ENCODE results near the gene NLRP3.
A peak's percentile ranks its signal among the peaks of the same experiment; 100 is the strongest.
"Not testable (repeated sequence)": the region's sequence is repeated elsewhere in the genome, so short reads cannot be mapped to it uniquely, and the experiment has no call there.

Gene NLRP3

DNA sequence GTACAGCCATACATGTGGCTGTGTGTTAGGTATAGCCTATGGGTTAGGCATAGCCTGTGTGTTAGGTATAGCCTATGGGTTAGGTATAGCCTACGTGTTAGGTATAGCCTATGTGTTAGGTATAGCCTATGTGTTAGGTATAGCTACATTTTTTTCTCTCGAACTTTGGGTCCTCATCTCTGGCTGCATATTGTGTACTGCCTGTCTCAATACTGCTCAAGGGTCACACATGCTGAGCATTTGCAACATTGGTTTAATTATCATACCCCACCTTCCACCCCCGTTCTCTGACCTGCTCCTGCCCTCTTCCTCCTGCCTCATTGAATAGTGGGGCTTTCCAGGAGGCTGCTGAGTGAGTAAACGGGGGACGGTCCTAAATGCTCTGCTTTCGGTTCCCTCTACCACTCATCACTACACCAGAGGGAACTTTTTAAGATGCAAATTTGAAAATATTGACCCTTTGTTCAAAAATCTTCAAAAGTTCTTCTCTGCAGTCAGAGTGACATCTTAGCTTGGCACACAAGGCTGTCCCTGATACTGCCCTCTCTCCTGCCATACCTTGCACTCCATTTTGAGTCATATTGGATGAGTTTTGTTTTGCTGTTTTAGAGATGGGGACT is 24.1 kb downstream of the NLRP3 start:
- no peak for DNase-seq

DNA sequence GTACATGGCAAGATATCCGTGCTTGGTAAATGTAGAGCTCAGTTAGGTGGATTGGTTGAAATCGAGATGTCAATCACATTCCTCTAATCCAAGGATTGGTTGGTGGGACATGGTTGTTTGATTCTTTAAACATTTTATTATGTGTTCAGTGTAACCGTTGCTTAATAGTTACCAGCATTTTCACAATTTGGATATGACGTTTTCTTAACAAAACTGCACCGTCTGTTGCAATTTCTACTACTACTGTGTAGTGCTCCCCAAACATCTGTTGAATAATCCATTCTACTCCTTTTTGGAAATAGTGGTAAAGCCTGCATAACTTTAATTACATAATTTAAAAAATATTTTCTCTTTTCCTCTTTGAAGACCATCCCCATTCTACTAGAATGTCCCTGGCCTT is 25.6 kb downstream of the NLRP3 start:
- no peak for DNase-seq

DNA sequence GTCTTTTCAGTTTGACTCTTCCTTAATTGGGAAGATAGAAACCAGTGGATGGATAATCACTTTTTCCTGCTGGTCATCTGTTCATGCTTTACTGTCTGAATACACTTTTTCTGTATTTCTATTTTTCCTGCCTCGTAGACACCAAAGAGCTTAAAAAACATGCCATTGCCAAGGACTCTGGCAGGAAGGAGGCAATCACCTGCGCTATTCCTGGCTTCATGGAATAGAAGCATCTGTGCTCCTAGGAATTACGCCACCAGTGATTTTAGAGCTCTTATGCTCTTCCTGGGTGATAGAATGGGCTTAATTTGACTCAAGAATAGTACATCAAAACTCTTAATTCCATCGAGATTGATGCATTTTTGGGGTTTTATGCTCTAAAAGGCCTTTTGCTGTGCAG is 26.2 kb downstream of the NLRP3 start:
- no peak for DNase-seq

DNA sequence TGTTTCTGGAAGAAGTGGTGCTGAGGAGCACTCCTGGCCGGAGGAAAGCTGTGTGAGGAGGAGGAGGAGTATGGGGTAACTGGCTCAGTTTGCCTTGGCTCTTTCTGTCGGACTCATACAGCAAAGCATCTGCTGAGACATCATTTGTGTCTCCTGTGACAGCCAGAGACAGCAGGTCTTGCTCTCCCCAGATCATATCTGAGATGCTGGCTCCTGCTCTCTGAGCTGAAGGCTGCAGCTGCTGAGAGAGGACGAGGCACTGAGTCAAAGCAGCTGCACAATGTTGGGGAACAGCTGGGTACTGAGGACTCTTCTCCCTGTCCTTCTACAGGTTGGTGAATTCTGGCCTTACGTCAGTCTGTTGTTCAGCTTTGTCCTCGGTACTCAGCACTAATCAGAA is 27.7 kb downstream of the NLRP3 start:
- DNase-seq = no peak

DNA sequence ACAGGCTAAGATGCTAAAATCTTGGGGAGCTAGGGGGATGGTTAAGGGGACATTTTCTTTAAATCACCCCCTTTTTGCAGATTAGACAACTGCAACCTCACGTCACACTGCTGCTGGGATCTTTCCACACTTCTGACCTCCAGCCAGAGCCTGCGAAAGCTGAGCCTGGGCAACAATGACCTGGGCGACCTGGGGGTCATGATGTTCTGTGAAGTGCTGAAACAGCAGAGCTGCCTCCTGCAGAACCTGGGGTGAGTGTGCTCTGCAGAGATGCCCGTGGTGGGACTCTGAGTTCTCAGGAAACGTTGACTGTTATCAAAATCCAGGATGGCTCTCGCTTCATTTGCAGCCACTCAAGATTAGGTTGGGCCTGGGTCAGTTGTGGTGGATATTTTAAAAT is 28.6 kb downstream of the NLRP3 start:
- DNase-seq = no peak

DNA sequence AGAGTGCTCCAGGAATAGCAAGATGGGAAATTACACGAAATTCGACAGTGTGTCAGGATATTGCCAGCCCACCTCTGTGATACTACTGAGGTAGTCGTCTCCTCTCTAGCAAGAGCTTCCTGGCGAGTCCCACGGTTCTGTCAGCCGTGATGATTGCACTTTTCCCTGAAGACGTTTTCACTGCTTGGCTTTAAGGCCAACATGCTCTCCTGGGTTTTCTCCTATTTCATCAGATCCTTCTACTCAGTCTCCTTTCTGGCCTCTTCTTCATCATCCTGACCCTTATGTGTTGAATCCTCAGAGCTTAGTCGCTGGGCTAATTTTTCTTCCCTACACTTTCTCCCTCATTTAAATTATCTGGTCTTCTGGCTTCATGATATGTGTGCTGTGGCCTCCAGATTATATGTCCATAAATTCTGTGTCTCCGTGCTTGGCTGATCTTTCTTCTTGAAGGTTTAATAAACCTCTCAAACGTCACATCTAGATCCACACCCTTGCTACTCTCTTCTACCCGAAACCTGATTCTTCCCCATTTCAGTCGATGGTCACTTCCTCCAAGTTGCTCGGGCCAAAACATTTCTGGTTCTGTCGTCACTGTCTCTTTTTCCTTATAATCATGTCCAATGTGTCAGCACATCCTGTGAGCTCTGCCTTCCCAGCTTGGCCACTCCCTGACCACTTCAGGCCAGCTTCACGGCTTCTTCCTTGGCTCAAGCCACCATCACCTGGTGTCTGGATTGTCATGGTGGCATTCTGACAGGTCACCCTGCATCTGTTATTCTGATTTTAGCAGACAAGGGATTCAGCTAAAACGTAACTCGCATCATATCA is 29.8 kb downstream of the NLRP3 start:
- no peak for DNase-seq

DNA sequence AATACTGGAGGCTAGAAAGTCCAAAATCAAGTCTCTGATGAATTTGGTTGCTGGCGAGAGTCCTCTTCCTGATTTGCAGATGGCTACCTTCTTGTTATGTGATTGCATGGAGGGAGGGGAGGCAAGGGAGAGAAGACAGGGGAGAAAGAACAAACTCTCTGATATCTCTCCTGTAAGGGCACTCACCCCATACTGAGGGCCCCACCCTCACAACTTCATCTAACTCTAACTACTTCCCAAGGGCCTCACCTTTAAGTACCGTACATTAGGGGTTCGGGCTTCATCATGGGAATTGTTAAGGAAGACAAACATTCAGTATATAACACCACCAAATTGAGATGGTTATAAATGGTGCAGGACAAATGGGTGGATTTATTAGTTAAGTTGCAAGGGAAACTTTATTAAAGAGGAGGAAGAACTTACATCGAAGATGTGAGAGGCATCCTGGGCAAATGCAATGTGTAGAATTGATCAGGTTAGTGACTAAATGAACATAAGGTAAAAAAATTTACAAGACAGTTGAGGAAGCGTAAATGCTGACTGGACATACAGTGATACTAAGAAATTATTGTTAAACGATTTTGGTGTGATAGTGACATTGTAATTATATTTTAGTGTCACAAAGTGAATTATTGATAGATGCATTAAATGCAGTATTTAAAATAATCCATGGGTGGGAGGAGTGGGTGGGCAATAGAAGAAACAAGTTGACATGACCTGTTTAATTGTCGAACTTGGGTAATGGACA is 31.4 kb downstream of the NLRP3 start:
- DNase-seq = no peak

DNA sequence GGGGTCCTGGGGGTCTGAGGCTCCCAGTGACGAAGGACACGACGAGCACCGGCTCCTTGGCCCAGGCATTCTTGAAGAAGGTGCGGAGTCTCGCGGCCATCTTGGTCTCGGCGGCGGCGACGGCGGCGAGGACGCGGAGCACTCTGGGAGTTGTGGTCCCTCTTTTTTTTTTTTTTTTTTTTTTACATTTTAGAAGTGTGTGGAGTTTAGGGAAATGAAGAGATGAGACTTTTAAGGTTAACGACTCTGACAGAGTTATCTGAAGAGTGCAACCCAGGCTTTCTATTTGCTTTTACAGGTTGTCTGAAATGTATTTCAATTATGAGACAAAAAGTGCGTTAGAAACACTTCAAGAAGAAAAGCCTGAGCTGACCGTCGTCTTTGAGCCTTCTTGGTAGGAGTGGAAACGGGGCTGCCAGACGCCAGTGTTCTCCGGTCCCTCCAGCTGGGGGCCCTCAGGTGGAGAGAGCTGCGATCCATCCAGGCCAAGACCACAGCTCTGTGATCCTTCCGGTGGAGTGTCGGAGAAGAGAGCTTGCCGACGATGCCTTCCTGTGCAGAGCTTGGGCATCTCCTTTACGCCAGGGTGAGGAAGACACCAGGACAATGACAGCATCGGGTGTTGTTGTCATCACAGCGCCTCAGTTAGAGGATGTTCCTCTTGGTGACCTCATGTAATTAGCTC is 32.3 kb downstream of the NLRP3 start:
- no peak for DNase-seq

DNA sequence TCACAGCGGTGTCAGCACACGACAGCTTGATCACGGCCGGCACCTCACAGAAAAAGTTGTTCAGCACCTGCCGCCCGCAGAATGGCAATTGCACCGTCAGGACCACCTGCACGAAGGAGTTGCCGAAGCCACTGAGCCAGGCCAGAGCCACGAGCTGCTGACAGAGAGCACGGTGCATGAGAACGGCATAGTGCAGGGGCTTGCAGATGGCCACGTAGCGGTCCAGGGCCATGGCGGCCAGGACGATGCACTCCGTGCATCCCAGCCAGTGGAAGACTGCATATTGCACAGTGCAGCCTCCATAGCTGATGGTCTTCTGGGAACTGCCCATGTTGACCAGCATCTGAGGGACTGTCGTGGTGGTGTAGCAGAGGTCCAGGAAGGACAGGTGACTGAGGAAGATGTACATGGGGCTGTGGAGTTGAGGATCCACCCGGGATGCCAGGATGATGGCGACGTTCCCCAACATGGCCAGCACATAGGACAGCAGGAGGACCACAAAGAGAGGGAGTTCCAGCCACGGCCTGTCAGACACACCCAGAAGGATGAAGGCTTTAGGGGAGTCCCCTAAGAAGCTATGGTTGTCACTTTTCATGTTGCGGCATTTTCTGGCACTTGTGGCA is 35.5 kb downstream of the NLRP3 start:
- no peak for DNase-seq

DNA sequence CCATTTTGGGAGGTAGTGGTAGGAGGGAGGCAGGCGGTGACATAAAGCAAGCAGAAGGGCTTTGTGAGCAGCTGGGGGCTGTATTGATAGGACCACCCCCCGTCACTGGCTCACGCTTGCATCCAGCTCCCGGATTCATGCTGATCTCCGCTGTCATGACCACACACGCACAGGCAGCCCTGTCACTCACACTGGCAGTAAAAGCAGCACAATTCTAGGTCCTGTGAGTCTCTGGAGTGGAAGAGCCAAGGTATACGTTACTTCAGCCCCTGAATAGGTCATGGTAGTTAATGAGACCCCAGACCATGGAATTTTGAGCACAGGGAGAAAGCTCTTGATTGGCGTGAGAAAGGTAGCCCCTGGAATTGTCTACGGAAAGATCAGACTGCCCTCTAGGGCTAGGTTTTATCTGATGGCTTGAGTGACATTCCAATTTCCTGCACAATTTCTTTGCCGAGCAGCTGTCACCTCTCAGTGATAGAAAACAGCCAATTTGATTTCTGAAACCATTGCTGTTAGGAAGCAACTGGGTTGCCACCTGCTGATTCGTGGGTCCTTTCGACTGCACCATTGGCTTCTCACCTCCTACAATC is 36.6 kb downstream of the NLRP3 start:
- DNase-seq = no peak

DNA sequence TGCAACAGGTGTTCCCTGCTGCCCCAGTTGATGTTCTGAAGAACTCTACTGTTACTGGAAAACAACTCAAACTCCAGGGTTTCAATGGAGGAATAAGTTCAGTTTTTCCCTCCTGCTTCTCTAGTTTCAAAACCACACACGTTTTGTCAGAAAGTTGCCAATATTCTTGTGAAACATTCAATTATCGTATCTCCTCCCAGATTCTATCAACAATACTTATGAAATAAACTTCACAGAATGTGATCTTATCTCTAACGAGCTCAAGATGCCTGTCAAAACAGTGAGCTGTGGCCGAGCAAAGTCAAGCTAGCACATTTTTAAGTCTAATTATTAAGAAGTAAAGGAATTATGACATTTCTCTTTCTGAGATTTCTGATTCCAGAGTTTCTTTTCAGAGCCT is 37.3 kb downstream of the NLRP3 start:
- no peak for DNase-seq

DNA sequence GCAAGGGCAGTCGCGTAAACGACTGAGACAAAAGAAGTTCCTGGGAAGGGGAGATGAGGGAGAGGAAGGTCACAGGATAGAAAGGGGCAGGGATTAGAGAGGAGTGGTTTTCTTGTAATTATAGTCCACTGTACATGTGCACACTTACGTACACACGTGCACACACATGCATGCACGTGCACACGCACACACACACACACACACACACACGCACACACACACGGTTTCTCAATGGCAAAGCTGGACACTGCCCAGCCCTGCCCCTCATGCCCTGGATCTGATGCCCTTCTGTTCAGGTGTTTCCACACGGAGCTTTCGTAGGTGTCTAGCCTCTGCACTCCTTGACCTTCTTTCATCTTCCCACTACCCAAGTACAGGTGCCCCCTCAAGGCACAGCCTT is 38.0 kb downstream of the NLRP3 start:
- DNase-seq = no peak

DNA sequence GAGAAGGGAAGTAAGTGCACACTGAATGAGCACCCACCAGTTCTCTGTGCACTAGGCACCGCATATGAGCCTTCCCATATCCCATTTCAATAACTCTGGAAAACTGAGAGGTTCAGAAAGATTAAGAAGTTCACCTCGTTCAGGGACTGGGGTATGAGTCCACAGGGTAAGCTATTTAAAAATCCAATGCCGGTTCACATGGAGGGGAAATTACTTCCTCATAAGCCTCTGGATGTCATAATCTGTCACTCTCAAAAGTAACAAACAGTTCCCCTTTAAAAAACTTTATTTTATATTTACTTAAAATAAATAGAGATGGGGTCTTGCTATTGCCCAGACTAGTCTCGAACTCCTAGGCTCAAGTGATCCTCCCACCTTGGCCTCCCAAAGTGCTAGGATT is 40.0 kb downstream of the NLRP3 start:
- DNase-seq = no peak

DNA sequence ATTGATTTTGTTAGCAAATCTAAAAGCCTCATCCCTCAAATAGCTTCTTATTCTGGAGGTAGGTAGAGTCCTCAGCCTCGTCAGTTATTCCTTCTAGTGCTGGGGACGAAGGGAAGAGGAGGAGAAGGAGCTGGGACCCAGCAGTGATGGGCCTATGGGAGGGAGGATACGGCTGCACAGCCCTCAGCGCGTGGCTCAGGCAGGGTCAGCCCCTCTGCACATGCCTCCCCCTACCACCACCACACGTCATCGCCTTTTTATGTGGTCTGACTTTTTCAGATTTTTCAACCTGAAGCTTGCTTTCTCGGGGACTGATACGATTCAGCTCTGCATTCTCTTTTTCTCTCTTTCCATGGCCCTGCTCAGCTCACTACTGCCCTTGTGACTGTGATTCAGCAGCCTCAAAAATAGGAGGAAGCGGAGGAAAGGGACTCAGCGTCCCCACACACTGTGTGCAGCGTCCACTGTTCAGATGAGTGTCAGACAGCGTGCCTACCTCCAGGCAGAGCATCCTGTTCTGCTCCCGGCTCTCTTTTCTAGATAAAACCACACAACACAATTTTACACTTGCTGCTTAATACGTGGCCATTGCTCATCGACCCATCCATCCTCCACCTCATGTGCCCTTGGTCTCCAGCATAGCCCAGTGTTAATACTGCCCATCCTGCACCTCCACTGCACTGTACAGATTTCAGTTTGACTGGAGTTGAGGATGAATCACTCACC is 41.1 kb downstream of the NLRP3 start:
- no peak for DNase-seq

DNA sequence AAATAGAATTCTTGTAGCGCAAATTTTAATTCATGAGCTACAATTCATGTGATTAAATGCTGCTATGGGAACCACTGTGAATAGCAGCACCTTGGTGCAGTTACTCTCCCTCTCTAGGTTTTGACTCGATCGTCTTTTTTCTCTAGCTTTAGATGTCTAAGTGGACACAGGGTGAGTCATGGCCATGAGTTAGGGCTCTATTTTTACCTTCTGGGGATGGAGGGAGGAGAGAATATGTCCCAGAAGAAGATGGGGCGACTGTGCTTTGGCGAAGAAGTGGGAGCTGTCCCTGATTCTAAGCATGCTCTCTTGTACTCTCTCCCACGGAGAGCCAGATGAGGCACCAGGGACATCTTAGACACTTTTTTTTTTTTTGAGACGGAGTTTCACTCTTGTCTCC is 43.5 kb downstream of the NLRP3 start:
- DNase-seq = no peak

DNA sequence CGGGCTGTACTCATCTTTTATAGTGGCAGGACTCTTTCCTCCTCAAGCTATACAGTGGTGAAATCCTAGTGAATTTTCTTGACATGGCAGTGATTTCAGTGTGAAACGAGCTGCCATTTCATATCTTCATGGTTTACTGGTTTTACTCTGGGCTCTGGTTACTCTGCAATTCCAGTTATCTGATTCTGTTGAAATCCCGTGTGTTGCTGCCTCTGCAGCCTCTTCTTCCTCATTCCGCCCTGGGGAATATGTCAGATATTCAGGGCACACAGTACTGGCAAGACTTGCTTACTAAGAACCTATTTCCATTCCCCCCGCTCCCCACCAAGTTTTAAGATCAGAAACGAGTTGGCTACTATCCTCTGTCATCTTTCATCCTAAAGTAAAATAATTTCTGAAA is 49.8 kb downstream of the NLRP3 start:
- DNase-seq = no peak

DNA sequence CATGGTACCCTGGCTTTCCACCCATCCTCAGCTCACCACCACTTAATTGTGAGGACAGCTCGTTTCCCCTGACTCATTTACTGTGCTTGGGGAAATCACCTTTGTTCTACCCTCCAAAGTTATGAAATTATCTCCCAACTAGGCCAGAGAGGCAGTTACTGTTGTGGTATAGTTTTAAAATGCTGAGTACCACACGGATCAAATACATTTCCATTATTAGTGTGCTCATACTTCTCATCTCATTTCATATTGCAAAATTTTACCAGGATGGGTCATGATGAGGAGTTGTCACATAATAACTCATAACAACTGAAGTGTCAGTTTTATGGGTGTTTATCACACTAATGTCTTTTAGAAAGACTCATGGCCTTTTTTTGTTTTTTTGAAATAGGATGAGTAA is 51.2 kb downstream of the NLRP3 start:
- peak; percentile 9 for DNase-seq

DNA sequence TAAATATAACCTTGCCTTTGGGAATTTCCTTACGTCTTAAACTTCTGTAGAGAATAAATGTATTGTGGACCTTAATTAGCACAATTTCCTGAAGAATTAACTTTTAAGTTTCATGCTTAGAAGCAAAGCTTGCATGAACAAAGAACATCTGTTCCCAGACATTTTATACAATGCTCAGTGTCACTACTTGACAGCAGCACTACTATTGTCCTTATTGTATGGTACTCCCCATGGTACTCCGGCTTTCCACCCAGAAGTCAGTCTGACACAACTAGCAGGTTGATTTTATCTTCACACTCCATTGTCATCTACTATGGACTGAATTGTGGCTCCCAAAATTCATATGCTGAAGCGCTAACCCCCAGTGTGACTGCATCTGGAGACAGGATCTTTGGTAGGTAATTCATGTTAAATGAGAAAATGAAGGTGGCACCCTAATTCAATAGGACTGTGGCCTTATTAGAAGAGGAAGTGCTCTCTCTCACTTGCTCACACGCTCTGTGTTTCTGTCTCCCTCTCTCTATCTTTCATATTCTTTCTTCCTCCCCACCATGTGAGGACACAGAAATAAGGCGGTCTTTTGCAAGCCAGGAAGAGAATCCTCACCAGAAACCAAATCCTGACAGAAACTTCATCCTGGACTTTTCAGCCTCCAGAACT is 52.6 kb downstream of the NLRP3 start:
- DNase-seq = no peak

DNA sequence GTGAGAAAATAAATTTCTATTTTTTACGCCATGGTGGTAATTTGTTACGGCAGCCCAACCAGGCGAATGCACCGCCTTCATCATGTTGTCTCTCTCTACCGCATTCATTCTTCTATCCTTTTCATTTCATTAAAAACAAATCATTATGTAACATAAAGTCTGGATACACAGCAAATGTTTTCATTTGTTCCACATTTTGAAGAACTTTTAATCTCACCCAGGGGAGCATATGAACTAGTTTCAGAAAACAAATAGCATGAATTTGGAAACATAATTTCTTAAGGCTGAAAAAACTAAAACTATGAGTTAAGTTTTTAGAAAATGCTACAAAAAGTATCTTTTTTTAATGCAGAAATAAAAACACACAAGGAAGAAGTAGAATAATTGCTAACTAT is 53.2 kb downstream of the NLRP3 start:
- no peak for DNase-seq

DNA sequence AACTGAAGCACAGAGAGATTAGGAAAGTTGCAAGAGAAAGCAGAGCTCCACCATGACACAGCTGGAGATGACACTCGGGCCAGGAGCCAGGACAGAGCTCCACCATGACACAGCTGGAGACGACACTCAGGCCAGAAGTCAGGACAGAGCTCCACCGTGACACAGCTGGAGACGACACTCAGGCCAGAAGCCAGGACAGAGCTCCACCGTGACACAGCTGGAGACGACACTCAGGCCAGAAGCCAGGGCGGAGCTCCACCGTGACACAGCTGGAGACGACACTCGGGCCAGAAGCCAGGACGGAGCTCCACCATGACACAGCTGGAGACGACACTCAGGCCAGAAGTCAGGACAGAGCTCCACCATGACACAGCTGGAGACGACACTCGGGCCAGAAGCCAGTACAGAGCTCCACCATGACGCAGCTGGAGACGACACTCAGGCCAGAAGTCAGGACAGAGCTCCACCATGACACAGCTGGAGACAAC is 55.0 kb downstream of the NLRP3 start:
- not testable (repeated sequence) for DNase-seq

DNA sequence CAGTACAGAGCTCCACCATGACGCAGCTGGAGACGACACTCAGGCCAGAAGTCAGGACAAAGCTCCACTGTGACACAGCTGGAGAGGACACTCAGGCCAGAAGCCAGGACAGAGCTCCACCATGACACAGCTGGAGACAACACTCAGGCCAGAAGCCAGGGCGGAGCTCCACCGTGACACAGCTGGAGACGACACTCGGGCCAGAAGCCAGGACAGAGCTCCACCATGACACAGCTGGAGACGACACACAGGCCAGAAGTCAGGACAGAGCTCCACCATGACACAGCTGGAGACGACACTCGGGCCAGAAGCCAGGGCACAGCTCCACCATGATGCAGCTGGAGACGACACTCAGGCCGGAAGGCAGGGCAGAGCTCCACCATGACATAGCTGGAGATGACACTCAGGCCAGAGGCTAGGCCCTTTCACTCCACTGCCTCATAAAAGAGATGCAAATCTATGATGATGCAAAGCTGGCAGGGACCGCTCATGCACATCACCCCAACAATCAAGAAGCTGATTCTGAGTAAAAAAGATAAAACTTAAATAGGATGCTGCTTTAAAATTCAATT is 55.6 kb downstream of the NLRP3 start:
- no peak for DNase-seq
